ENCODE measurements around the gene GNLY. TPM values are rescaled to one million over a fixed set of nuclear protein-coding genes. Genes with fewer than 3 reads are reported as not detected.

Gene GNLY
- total and polyA plus RNA-seq, 2 experiments from 2014 or later, result not detected

DNA sequence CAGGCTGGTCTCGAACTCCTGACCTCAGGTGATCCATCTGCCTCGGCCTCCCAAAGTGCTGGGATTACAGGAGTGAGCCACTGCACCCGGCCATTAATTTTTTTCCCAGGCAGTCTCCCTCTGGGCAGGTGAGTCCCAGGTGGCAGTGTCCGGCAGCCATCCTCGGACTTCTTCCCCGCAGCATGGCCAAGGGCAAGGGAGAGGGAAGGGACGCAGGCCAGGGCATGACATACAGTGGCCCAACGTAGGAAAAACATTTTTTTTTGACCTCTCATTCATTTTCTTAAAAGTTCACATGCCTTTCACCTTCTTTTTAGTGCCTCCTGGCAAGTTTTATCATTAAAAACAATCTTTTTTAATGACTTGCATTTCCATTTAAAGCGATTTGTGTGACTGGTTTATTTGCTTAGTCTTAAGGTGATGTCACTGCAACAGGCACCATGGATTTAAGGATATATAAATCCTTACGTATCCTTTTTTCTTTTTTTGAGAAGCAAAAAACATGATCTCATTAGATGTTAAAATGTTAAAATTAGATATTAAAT is 36.6 kb downstream of the GNLY start:
- 83% methylated on average over 10 of the region's 10 CpGs for WGBS (ENCODE audit: low lambda C conversion rate, missing lambda C conversion rate)
- H3K27me3 ChIP-seq, result peaks cover 3% of the 10 kb centered on the region

DNA sequence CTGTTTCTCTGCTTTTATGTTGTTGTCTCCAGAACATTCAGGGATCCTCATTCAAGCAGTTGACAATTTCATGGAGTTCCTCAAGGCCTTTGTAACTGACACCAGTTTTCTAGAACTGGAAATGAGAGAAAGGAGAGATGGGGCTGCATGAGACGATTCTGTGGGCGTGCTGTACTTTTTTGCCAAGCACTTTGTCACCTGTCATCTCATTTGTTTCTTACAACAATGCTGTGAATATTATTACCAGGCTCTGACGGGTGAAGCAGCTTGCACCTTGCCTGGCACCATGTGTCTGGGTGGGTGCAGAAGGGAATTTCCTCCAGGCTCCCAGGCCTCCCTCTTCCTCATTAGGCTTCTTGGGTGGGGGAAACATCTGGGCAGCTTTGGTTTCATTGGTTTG is 37.4 kb downstream of the GNLY start:
- Histone ChIP-seq H3K27me3 (peaks cover 3% of the 10 kb centered on the region), H3K36me3 (replicated peaks; ENCODE audit: insufficient read depth, low read depth) (no peaks in the 10 kb centered on the region), H3K27ac (no peak overlapping the region), H3K4me3 (no peak overlapping the region), H3K9me3 (ENCODE audit: low read depth) (no peaks in the 10 kb centered on the region), H3K4me2 (no peak overlapping the region), H4K20me1 (ENCODE audit: insufficient read depth, poor library complexity, severe bottlenecking) (no peaks in the 10 kb centered on the region), H2AFZ (no peak overlapping the region), H3K9me2 (replicated peaks; ENCODE audit: insufficient read depth) (no peaks in the 10 kb centered on the region), H3K4me1 (ENCODE audit: insufficient read depth) (no peaks in the 10 kb centered on the region), H3K79me2 (no peaks in the 10 kb centered on the region)
- no peak for DNase-seq (ENCODE audit: low spot score)
- 86% methylated on average over 3 of the region's 3 CpGs for WGBS (ENCODE audit: low lambda C conversion rate, missing lambda C conversion rate)
- TF ChIP-seq EZH2phosphoT487 (IDR thresholded peaks at IDR 0.05; ENCODE audit: low read depth, severe bottlenecking, unreplicated experiment), result no peak

More for the DNA sequence above, 36.6 kb downstream of the GNLY start:
- no peak overlapping the region for H3K27ac ChIP-seq
- H3K36me3 ChIP-seq (replicated peaks; ENCODE audit: insufficient read depth, low read depth), result no peaks in the 10 kb centered on the region
- H3K9me2 ChIP-seq (replicated peaks; ENCODE audit: insufficient read depth), result no peaks in the 10 kb centered on the region
- no peak for TF ChIP-seq EZH2 (IDR thresholded peaks at IDR 0.05; ENCODE audit: borderline replicate concordance)
- TF ChIP-seq, protein P1, sequence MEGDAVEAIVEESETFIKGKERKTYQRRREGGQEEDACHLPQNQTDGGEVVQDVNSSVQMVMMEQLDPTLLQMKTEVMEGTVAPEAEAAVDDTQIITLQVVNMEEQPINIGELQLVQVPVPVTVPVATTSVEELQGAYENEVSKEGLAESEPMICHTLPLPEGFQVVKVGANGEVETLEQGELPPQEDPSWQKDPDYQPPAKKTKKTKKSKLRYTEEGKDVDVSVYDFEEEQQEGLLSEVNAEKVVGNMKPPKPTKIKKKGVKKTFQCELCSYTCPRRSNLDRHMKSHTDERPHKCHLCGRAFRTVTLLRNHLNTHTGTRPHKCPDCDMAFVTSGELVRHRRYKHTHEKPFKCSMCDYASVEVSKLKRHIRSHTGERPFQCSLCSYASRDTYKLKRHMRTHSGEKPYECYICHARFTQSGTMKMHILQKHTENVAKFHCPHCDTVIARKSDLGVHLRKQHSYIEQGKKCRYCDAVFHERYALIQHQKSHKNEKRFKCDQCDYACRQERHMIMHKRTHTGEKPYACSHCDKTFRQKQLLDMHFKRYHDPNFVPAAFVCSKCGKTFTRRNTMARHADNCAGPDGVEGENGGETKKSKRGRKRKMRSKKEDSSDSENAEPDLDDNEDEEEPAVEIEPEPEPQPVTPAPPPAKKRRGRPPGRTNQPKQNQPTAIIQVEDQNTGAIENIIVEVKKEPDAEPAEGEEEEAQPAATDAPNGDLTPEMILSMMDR (IDR thresholded peaks at IDR 0.05; ENCODE audit: poor library complexity), result no peak
- no peak for TF ChIP-seq EZH2phosphoT487 (IDR thresholded peaks at IDR 0.05; ENCODE audit: low read depth, severe bottlenecking, unreplicated experiment)
- H3K4me3 ChIP-seq, result no peak overlapping the region
- H4K20me1 ChIP-seq (ENCODE audit: insufficient read depth, poor library complexity, severe bottlenecking), result no peaks in the 10 kb centered on the region
- no peak for DNase-seq (ENCODE audit: low spot score)
- no peak overlapping the region for H2AFZ ChIP-seq
- H3K79me2 ChIP-seq, result no peaks in the 10 kb centered on the region
- no peaks in the 10 kb centered on the region for H3K4me1 ChIP-seq (ENCODE audit: insufficient read depth)
- no peaks in the 10 kb centered on the region for H3K9me3 ChIP-seq (ENCODE audit: low read depth)
- H3K4me2 ChIP-seq, result no peak overlapping the region

DNA sequence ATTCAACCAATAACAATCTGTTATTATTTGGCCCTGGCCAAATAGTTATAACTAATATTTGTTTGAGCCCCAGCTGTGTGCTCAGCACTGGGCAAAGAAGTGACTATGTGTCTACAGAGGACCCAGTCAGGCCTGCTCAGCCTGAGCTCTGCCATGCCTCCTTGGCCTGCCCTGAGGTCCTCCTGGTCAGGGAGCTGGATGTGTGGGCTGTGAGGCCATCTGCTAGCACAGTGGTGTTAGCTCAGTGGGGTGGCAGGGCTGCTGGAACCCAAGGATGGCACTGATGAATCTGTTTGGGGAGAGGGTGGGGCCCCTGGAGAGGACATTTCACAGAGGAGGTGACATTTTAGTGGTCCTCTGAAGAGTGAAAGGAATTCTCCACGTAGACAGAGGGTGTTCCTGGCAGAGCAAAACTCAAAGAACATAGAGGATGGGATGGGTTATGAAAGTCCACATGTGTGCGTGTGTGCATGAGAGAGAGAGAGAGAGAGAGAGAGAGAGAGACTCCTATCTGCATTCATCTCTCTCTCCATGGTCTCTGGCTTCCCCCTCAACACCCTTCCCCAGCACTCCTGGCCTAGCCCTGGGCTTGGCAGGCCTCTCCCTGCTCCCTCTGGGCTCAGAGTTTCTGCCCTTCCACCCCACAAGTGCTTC is 38.4 kb downstream of the GNLY start:
- Histone ChIP-seq H3K27me3 (peaks cover 3% of the 10 kb centered on the region), H2AFZ (no peak overlapping the region), H3K4me1 (ENCODE audit: insufficient read depth) (no peaks in the 10 kb centered on the region), H3K36me3 (replicated peaks; ENCODE audit: insufficient read depth, low read depth) (no peaks in the 10 kb centered on the region), H3K9me3 (ENCODE audit: low read depth) (no peaks in the 10 kb centered on the region), H3K4me3 (no peak overlapping the region), H3K4me2 (no peak overlapping the region), H3K9me2 (replicated peaks; ENCODE audit: insufficient read depth) (no peaks in the 10 kb centered on the region), H4K20me1 (ENCODE audit: insufficient read depth, poor library complexity, severe bottlenecking) (no peaks in the 10 kb centered on the region), H3K79me2 (no peaks in the 10 kb centered on the region), H3K27ac (no peak overlapping the region)
- 90% methylated on average over 2 of the region's 2 CpGs for WGBS (ENCODE audit: low lambda C conversion rate, missing lambda C conversion rate)
- TF ChIP-seq EZH2 (IDR thresholded peaks at IDR 0.05; ENCODE audit: borderline replicate concordance) (no peak), EZH2phosphoT487 (IDR thresholded peaks at IDR 0.05; ENCODE audit: low read depth, severe bottlenecking, unreplicated experiment) (no peak)
- TF ChIP-seq, protein P1 (IDR thresholded peaks at IDR 0.05; ENCODE audit: poor library complexity), result no peak
- DNase-seq (ENCODE audit: low spot score), result no peak

DNA sequence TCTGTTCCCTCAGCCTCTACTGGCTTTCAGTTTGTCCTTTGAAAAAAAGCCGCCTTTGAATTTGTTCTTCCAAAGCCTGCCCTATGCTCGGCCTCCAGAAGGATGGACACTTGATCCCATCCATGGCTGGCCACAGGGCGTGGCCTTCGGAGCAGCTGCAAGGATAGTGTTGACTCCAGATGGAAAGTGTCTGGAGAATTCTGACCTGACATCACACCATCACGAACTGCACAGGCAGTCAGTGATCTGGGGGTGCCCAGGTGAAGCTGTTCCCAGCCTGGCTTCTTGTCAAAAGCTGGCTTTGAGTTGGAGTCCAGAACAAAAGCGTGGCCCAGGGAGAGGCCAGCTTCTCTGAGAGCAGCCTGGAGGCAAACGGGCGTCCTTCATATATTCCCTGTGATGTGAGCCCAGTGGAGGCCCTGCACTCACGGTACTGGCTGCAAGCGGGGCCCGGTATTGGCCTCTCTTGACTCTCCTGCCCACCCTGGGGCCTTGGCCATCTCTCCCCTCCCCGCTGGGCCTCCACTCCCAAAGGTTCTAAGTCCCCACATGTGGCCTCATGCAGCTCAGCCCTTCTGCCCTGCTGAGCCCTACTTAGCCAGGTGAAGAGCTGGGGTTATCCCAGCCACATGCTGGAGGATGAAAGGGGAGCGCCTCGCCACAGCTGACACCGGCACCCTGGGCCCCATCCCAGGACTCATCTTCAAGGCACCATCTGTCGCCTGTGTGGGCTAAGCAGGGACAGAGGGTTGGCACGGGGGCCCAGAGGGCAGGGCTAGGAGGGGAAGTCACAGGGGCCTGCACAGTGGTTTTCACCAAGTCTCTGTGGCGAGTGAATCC is 39.2 kb downstream of the GNLY start:
- H3K27ac ChIP-seq, result no peak overlapping the region
- DNase-seq (ENCODE audit: low spot score), result no peak
- no peaks in the 10 kb centered on the region for H3K36me3 ChIP-seq (replicated peaks; ENCODE audit: insufficient read depth, low read depth)
- 94% methylated on average over 18 of the region's 18 CpGs for WGBS (ENCODE audit: low lambda C conversion rate, missing lambda C conversion rate)
- no peaks in the 10 kb centered on the region for H3K79me2 ChIP-seq
- H3K4me3 ChIP-seq, result no peak overlapping the region
- H2AFZ ChIP-seq, result no peak overlapping the region
- peaks cover 1% of the 10 kb centered on the region for H3K27me3 ChIP-seq
- no peak overlapping the region for H3K4me2 ChIP-seq
- no peaks in the 10 kb centered on the region for H4K20me1 ChIP-seq (ENCODE audit: insufficient read depth, poor library complexity, severe bottlenecking)
- TF ChIP-seq, protein P1 (IDR thresholded peaks at IDR 0.05; ENCODE audit: poor library complexity), result no peak
- no peak for TF ChIP-seq EZH2phosphoT487 (IDR thresholded peaks at IDR 0.05; ENCODE audit: low read depth, severe bottlenecking, unreplicated experiment)
- no peaks in the 10 kb centered on the region for H3K4me1 ChIP-seq (ENCODE audit: insufficient read depth)
- H3K9me2 ChIP-seq (replicated peaks; ENCODE audit: insufficient read depth), result no peaks in the 10 kb centered on the region
- H3K9me3 ChIP-seq (ENCODE audit: low read depth), result no peaks in the 10 kb centered on the region

All from hepatocyte (in vitro differentiated cells).